Measurements from ENCODE around the gene ENTREP1. TPM values are rescaled to one million over a fixed set of nuclear protein-coding genes. Genes with fewer than 3 reads are reported as not detected.

ENTREP1 gene
- total RNA-seq, 1 experiment from 2014 or later = not detected

DNA sequence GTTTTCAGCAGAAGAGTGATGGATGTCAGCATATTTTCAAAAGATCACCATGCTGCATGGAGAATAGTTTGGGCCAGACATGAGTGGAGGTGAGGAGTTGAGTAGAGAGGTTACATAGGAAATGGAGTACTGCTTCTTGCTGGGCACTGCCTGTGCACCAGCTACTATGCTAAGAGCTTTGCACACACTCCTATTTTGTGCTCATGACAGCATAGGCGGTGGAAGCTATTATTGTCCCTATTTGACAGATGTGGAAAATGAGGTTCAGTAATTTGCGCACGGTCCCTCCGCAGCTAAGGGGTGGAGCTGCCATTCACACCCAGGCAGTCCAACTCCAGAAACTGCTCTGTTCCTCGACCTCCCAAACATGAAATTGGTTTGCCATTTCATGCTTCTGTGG lies 67.8 kb downstream of the ENTREP1 start:
- Histone ChIP-seq H3K4me3 (ENCODE audit: low read depth, low read length) (no peak overlapping the region), H3K9me3 (no peaks in the 10 kb centered on the region), H3K36me3 (ENCODE audit: control insufficient read depth, insufficient read depth, low read length) (no peaks in the 10 kb centered on the region), H3K4me1 (no peaks in the 10 kb centered on the region), H3K27me3 (replicated peaks; ENCODE audit: control insufficient read depth, insufficient read depth, low read length) (no peaks in the 10 kb centered on the region)
- H3K36me3 Mint-ChIP-seq (ENCODE audit: insufficient read depth, unreplicated experiment) = no peaks in the 10 kb centered on the region
- H3K9me3 Mint-ChIP-seq (ENCODE audit: unreplicated experiment) = no peaks in the 10 kb centered on the region
- TF ChIP-seq, protein P1, sequence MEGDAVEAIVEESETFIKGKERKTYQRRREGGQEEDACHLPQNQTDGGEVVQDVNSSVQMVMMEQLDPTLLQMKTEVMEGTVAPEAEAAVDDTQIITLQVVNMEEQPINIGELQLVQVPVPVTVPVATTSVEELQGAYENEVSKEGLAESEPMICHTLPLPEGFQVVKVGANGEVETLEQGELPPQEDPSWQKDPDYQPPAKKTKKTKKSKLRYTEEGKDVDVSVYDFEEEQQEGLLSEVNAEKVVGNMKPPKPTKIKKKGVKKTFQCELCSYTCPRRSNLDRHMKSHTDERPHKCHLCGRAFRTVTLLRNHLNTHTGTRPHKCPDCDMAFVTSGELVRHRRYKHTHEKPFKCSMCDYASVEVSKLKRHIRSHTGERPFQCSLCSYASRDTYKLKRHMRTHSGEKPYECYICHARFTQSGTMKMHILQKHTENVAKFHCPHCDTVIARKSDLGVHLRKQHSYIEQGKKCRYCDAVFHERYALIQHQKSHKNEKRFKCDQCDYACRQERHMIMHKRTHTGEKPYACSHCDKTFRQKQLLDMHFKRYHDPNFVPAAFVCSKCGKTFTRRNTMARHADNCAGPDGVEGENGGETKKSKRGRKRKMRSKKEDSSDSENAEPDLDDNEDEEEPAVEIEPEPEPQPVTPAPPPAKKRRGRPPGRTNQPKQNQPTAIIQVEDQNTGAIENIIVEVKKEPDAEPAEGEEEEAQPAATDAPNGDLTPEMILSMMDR (IDR thresholded peaks at IDR 0.05; ENCODE audit: insufficient read depth in 1 of 2, low read depth in 1 of 2, low read length in 1 of 2, severe bottlenecking in 1 of 2, unreplicated experiment in 1 of 2) = no peak
- ChIA-PET CTCF (no interaction called here), POLR2A (no interaction called here)
- no peaks in the 10 kb centered on the region for H3K27me3 Mint-ChIP-seq (ENCODE audit: insufficient read depth, unreplicated experiment)
- no peak overlapping the region for H3K27ac Mint-ChIP-seq (ENCODE audit: unreplicated experiment)
- no peaks in the 10 kb centered on the region for H3K4me1 Mint-ChIP-seq (ENCODE audit: low read depth, unreplicated experiment)
- intact Hi-C loops (cut with micrococcal nuclease; ENCODE audit: unreplicated experiment) = no loop called here
- BruUV-seq (replicated peaks) = no TSS peak
- no peak overlapping the region for H3K4me3 Mint-ChIP-seq (ENCODE audit: unreplicated experiment)
- DNase-seq = no peak

DNA sequence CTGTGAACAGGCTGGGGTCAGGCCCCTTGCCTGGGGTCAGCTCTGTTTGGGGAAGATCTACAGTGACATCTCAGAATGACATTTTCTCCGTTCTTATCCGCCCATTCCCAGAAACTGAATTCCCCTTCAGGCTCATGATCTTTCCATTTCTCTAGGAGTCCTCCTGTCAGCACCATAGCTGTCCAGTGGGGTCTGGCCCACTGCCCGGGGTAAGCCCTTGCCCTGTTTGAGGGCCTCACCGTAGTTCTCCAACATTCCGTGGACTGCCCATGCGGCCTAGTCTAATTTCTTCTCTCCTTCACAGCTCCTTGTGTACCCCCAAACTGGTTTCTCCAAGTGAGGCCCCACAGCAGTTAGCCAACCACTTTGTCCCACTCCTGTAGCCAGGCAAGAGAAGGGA lies 68.4 kb downstream of the ENTREP1 start:
- no peak overlapping the region for H3K4me3 Mint-ChIP-seq (ENCODE audit: unreplicated experiment)
- H3K4me3 ChIP-seq (ENCODE audit: low read depth, low read length) = no peak overlapping the region
- intact Hi-C loops (cut with micrococcal nuclease; ENCODE audit: unreplicated experiment) = no loop called here
- CTCF ChIA-PET = no interaction called here
- H3K36me3 Mint-ChIP-seq (ENCODE audit: insufficient read depth, unreplicated experiment) = no peaks in the 10 kb centered on the region
- H3K4me1 Mint-ChIP-seq (ENCODE audit: low read depth, unreplicated experiment) = no peaks in the 10 kb centered on the region
- no TSS peak for BruUV-seq (replicated peaks)
- DNase-seq = no peak
- H3K36me3 ChIP-seq (ENCODE audit: control insufficient read depth, insufficient read depth, low read length) = no peaks in the 10 kb centered on the region
- no peaks in the 10 kb centered on the region for H3K9me3 Mint-ChIP-seq (ENCODE audit: unreplicated experiment)
- no peaks in the 10 kb centered on the region for H3K9me3 ChIP-seq
- H3K27ac Mint-ChIP-seq (ENCODE audit: unreplicated experiment) = no peak overlapping the region
- POLR2A ChIA-PET = no interaction called here
- H3K27me3 ChIP-seq (replicated peaks; ENCODE audit: control insufficient read depth, insufficient read depth, low read length) = no peaks in the 10 kb centered on the region
- TF ChIP-seq, protein P1 (IDR thresholded peaks at IDR 0.05; ENCODE audit: insufficient read depth in 1 of 2, low read depth in 1 of 2, low read length in 1 of 2, severe bottlenecking in 1 of 2, unreplicated experiment in 1 of 2) = no peak
- H3K27me3 Mint-ChIP-seq (ENCODE audit: insufficient read depth, unreplicated experiment) = no peaks in the 10 kb centered on the region
- H3K4me1 ChIP-seq = no peaks in the 10 kb centered on the region

GRCh38 chr9:69395718-69396117 lies 70.7 kb downstream of the ENTREP1 start:
- H3K4me3 ChIP-seq (ENCODE audit: low read depth, low read length) = no peak overlapping the region
- Mint-ChIP-seq H3K27ac (ENCODE audit: unreplicated experiment) (no peak overlapping the region), H3K4me1 (ENCODE audit: low read depth, unreplicated experiment) (no peaks in the 10 kb centered on the region), H3K27me3 (ENCODE audit: insufficient read depth, unreplicated experiment) (no peaks in the 10 kb centered on the region), H3K36me3 (ENCODE audit: insufficient read depth, unreplicated experiment) (no peaks in the 10 kb centered on the region), H3K9me3 (ENCODE audit: unreplicated experiment) (no peaks in the 10 kb centered on the region), H3K4me3 (ENCODE audit: unreplicated experiment) (no peak overlapping the region)
- no peaks in the 10 kb centered on the region for H3K36me3 ChIP-seq (ENCODE audit: control insufficient read depth, insufficient read depth, low read length)
- no peaks in the 10 kb centered on the region for H3K9me3 ChIP-seq
- no peaks in the 10 kb centered on the region for H3K4me1 ChIP-seq
- no peaks in the 10 kb centered on the region for H3K27me3 ChIP-seq (replicated peaks; ENCODE audit: control insufficient read depth, insufficient read depth, low read length)
- no peak for DNase-seq
- intact Hi-C loops (cut with micrococcal nuclease; ENCODE audit: unreplicated experiment) = no loop called here
- TF ChIP-seq, protein P1 (IDR thresholded peaks at IDR 0.05; ENCODE audit: insufficient read depth in 1 of 2, low read depth in 1 of 2, low read length in 1 of 2, severe bottlenecking in 1 of 2, unreplicated experiment in 1 of 2) = no peak
- no TSS peak for BruUV-seq (replicated peaks)
- ChIA-PET CTCF (no interaction called here), POLR2A (no interaction called here)

Measured in Caco-2 (cell line).